CD4-positive, alpha-beta T cell (primary cell): Measurements from ENCODE around the gene PNPLA7. TPM values are rescaled to one million over a fixed set of nuclear protein-coding genes. Genes with fewer than 3 reads are reported as not detected.

Source experiments
- ATAC-seq: fragments of 200-7000 bp; cut with Tn5 transposase; one replicate; pipeline ENCODE4 v1.10.0; 2022; ENCODE audit warnings: mild to moderate bottlenecking; ENCODE audit not compliant: poor library complexity
- CTCF ChIA-PET: fragments of 350-600 bp; sonication (Branson Sonifier 250); formaldehyde crosslinking; loops from one replicate; lab custom pipeline; 2021; ENCODE audit warnings: antibody characterized with exemption, inconsistent platforms; lab: Charles Lee
- POLR2A ChIA-PET: fragments of 350-600 bp; sonication (Branson Sonifier 250); formaldehyde crosslinking; loops from one replicate; lab custom pipeline; 2021; ENCODE audit warnings: antibody characterized with exemption, inconsistent platforms; lab: Charles Lee
- DNase-seq, 14 experiments: peaks; one replicate each; pipeline ENCODE4 v3.0.0-alpha.2; 2013 to 2020; ENCODE audit warnings: mixed read lengths in 2 of 14
- H3K27ac ChIP-seq, 2 donors: one replicate each; pipeline versions ENCODE4 v1.5.1 to v1.7.0; 2013; ENCODE audit warnings: low read length in 2 of 2, low read depth in 1 of 2, mild to moderate bottlenecking in 1 of 2
- H3K27me3 ChIP-seq, 2 experiments: 1 replicate in 1 of 2; 2 replicates in 1 of 2; pipeline versions ENCODE4 v1.6.1 to v1.7.0; 2013; ENCODE audit warnings: low read length in 2 of 2, control low read depth in 1 of 2, mild to moderate bottlenecking in 1 of 2, moderate library complexity in 1 of 2; ENCODE audit not compliant: insufficient read depth in 2 of 2, control insufficient read depth in 1 of 2
- H3K36me3 ChIP-seq: one replicate; pipeline ENCODE4 v1.6.1; 2013; ENCODE audit warnings: low read length, control low read depth; ENCODE audit not compliant: insufficient read depth
- H3K4me1 ChIP-seq: one replicate; pipeline ENCODE4 v1.6.1; 2013; ENCODE audit warnings: low read length, control low read depth; ENCODE audit not compliant: insufficient read depth
- H3K4me3 ChIP-seq: one replicate; pipeline ENCODE4 v1.5.1; 2013; ENCODE audit warnings: mild to moderate bottlenecking, low read length, moderate library complexity
- H3K9me3 ChIP-seq, 2 experiments: 1 replicate in 1 of 2; 2 replicates in 1 of 2; pipeline versions ENCODE4 v1.6.1 to v1.7.0; 2013; ENCODE audit warnings: low read length in 2 of 2, mild to moderate bottlenecking in 2 of 2, control low read depth in 1 of 2, moderate library complexity in 1 of 2; ENCODE audit not compliant: control insufficient read depth in 1 of 2, insufficient read depth in 1 of 2
- H3K27ac Mint-ChIP-seq: one replicate; pipeline ENCODE4 v1.8.0; 2020; ENCODE audit warnings: mixed read lengths
- H3K27me3 Mint-ChIP-seq: one replicate; pipeline ENCODE4 v1.8.0; 2021; ENCODE audit warnings: mixed read lengths
- H3K36me3 Mint-ChIP-seq: one replicate; pipeline ENCODE4 v1.8.0; 2021; ENCODE audit warnings: low read depth, mixed read lengths
- H3K4me1 Mint-ChIP-seq: one replicate; pipeline ENCODE4 v1.8.0; 2021; ENCODE audit warnings: low read depth, mixed read lengths
- H3K4me3 Mint-ChIP-seq: one replicate; pipeline ENCODE4 v1.8.0; 2020; ENCODE audit warnings: mild to moderate bottlenecking, mixed read lengths
- H3K9me3 Mint-ChIP-seq: one replicate; pipeline ENCODE4 v1.8.0; 2020; ENCODE audit warnings: mixed read lengths
- intact Hi-C, 2 experiments: fragments of 100-400 bp; cut with DNase I in 1 of 2; cut with micrococcal nuclease in 1 of 2; formaldehyde crosslinking; loops; one replicate each; pipeline versions ENCODE4 v1.15.1 to v1.9.0; 2023 to 2025; cut with DNase I, micrococcal nuclease
- total RNA-seq, 174 experiments: library from RNA in 2 of 174; stranded (reverse) in 2 of 174; gene quantifications; one replicate each; pipeline ENCODE4 v1.2.3 and lab custom pipeline; 2021 to 2026
- TF ChIP-seq, protein P1 (sequence below): fragments of 200-600 bp; IDR thresholded peaks from one replicate; pipeline ENCODE4 v1.8.0; 2022; ENCODE audit warnings: antibody characterized with exemption, mild to moderate bottlenecking

PNPLA7 gene
- total RNA-seq, 2 experiments from 2014 or later: 7.8 to 8.4 TPM

- Mint-ChIP-seq H3K4me3 (no peak overlapping the region), H3K36me3 (no peaks in the 10 kb centered on the region), H3K27ac (no peak overlapping the region), H3K9me3 (no peaks in the 10 kb centered on the region), H3K27me3 (no peaks in the 10 kb centered on the region), H3K4me1 (no peaks in the 10 kb centered on the region)
- H3K27me3 ChIP-seq: no peaks in the 10 kb centered on the region
- ATAC-seq: no peak
- intact Hi-C loops: no loop called here
- H3K36me3 ChIP-seq: no peaks in the 10 kb centered on the region
- no peak overlapping the region for H3K4me3 ChIP-seq
- H3K9me3 ChIP-seq: no peaks in the 10 kb centered on the region
- CTCF ChIA-PET: no interaction called here
- no peak for DNase-seq
- TF ChIP-seq, protein P1, sequence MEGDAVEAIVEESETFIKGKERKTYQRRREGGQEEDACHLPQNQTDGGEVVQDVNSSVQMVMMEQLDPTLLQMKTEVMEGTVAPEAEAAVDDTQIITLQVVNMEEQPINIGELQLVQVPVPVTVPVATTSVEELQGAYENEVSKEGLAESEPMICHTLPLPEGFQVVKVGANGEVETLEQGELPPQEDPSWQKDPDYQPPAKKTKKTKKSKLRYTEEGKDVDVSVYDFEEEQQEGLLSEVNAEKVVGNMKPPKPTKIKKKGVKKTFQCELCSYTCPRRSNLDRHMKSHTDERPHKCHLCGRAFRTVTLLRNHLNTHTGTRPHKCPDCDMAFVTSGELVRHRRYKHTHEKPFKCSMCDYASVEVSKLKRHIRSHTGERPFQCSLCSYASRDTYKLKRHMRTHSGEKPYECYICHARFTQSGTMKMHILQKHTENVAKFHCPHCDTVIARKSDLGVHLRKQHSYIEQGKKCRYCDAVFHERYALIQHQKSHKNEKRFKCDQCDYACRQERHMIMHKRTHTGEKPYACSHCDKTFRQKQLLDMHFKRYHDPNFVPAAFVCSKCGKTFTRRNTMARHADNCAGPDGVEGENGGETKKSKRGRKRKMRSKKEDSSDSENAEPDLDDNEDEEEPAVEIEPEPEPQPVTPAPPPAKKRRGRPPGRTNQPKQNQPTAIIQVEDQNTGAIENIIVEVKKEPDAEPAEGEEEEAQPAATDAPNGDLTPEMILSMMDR: no peak
- no peaks in the 10 kb centered on the region for H3K4me1 ChIP-seq
- POLR2A ChIA-PET: interaction anchor here (0.9 kb wide), 1 partner anchor 9 kb away, joined by 3 read pairs; the partner anchor contains the start of genes EXD3 and NOXA1
- H3K27ac ChIP-seq: no peak overlapping the region
These were observed 118.7 kb downstream of the PNPLA7 start for GRCh38 chr9:137431416-137431931.

DNA sequence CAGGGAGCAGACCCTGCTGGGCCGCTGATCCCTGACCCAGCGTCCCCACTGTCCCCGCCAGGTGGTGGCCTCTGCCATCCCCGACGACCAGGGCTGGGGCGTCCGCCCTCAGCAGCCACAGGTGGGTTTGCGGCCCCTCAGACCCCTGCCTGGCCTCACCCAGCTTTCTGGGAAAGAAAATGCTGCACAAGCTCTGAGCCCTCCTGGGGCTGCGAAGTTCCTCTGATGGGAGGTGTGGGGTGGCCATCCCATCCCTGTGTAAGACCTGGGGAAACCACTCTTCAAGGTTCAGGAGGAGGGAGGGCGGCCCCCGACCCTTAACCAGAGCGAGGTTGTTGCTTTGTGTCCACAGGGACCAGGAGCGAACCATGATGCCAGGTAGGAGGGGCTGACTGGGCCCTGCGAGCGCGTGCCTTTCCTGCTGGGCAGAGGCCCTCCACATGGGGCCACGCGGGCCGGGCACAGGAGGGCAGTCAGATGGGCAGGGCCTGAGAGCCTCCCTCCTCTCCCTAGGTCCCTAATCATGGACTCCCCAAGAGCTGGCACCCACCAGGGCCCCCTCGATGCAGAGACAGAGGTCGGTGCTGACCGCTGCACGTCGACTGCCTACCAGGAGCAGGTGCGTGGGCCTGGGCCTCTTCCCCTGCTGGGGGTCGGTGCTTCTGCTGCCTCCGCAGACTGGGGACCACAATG lies 119.3 kb downstream of the PNPLA7 start:
- Mint-ChIP-seq H3K4me1 (no peaks in the 10 kb centered on the region), H3K27ac (no peak overlapping the region), H3K4me3 (no peak overlapping the region), H3K9me3 (no peaks in the 10 kb centered on the region), H3K27me3 (no peaks in the 10 kb centered on the region), H3K36me3 (no peaks in the 10 kb centered on the region)
- no peaks in the 10 kb centered on the region for H3K27me3 ChIP-seq
- TF ChIP-seq, protein P1: no peak
- CTCF ChIA-PET: no interaction called here
- H3K4me3 ChIP-seq: no peak overlapping the region
- intact Hi-C loops: no loop called here
- H3K36me3 ChIP-seq: no peaks in the 10 kb centered on the region
- no peak for ATAC-seq
- H3K27ac ChIP-seq: no peak overlapping the region
- DNase-seq: no peak
- no peaks in the 10 kb centered on the region for H3K9me3 ChIP-seq
- POLR2A ChIA-PET: no interaction called here
- no peaks in the 10 kb centered on the region for H3K4me1 ChIP-seq

DNA sequence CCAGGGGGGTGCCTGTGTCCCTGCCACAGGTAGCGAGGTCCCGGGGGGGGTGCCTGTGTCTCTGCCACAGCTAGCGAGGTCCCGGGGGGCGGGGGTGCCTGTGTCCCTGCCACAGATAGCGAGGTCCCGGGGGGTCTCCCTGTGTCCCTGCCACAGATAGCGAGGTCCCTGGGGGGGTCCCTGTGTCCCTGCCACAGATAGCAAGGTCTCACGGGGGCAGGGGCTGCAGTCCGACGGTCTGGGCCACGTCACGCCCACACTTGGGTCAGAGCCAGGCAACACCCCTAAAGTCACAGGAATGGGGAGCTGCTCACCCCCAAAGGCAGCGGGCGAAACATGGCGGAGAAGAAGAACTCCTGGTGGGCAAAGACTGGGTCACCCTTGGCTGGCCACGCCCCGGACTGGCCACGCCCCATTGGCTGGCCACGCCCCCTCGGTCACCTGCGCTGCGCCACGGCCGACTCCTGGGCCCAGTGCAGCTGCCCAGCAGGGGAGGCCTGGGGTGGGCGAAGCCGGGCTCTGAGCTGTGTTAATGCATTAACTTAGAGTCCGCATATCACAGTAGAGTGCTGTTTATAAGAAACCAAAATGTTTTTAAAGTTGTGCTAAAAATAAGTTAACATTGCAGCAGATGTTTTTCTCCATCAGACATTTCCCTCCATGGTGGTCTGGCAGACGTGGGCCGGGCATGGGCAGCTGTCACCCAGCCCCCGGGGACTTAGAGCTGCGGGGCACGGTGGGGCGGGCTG lies 120.1 kb downstream of the PNPLA7 start:
- ATAC-seq (no peak), DNase-seq (peak in 1 of 14 experiments; percentile 32)
- H3K9me3 ChIP-seq: no peaks in the 10 kb centered on the region
- H3K27me3 ChIP-seq: no peaks in the 10 kb centered on the region
- Mint-ChIP-seq H3K4me3 (no peak overlapping the region), H3K27me3 (no peaks in the 10 kb centered on the region), H3K9me3 (no peaks in the 10 kb centered on the region), H3K4me1 (no peaks in the 10 kb centered on the region), H3K36me3 (no peaks in the 10 kb centered on the region), H3K27ac (no peak overlapping the region)
- TF ChIP-seq, protein P1: no peak
- no peak overlapping the region for H3K27ac ChIP-seq
- no peaks in the 10 kb centered on the region for H3K36me3 ChIP-seq
- H3K4me1 ChIP-seq: no peaks in the 10 kb centered on the region
- no peak overlapping the region for H3K4me3 ChIP-seq
- intact Hi-C loops: no loop called here
- POLR2A ChIA-PET: no interaction called here
- CTCF ChIA-PET: no interaction called here
